Measurements from ENCODE around the gene THOC2.
"Not testable (repeated sequence)": the region's sequence is repeated elsewhere in the genome, so short reads cannot be mapped to it uniquely, and the experiment has no call there.

DNA sequence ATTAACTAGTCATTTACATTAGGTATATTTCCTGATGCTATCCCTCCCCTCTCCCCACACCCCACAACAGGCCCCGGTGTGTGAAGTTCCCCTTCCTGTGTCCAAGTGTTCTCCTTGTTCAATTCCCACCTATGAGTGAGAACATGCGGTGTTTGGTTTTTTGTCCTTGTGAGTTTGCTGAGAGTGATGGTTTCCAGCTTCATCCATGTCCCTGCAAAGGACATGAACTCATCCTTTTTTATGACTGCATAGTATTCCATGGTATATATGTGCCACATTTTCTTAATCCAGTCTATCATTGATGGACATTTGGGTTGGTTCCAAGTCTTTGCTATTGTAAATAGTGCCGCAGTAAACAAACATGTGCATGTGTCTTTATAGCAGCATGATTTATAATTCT, 69.1 kb downstream of the THOC2 start:
- not testable (repeated sequence) for TF ChIP-seq POLR2A, CTCF (IDR thresholded peaks at IDR 0.05)

Measured in heart left ventricle (tissue), 13 donors.